HG02938 (cell line): ENCODE measurements around the gene PHKB.

ENCODE experiments used
- ATAC-seq: cut with Tn5 transposase; IDR thresholded peaks from one replicate; pipeline ENCODE4 v1.9.1; 2021; ENCODE audit warnings: mild to moderate bottlenecking, moderate library complexity; ENCODE audit not compliant: unreplicated experiment

PHKB gene

DNA sequence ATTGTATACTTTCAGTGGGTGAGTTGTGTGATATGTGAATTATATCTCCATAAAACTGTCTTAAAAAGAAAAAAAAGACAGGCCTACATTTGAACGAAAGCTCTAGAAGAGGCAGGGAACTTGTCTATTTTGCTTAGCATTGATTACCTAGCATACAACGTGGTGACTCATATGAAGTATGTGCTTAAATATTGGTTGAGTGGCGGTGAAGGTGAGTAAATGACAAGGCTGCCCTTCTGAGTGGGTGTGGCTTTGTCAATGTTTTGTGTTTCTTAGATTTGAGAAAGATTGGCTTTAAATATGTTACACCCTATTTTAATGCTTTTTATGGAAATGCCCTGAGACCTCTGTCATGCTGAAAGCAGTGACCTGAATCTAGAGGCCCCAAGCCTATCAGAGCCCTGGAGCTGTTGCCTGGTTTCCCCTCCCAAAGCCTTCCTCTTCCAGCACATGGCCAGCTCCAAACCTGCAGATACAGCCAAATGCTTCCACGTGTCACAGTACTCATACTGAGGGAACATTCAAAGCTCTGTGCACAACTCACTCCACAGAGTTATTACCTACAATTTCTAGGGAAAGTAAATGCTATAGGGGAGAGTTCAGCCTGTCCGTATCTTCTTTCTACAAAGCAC is 260.0 kb downstream of the PHKB start:
- no peak for ATAC-seq

DNA sequence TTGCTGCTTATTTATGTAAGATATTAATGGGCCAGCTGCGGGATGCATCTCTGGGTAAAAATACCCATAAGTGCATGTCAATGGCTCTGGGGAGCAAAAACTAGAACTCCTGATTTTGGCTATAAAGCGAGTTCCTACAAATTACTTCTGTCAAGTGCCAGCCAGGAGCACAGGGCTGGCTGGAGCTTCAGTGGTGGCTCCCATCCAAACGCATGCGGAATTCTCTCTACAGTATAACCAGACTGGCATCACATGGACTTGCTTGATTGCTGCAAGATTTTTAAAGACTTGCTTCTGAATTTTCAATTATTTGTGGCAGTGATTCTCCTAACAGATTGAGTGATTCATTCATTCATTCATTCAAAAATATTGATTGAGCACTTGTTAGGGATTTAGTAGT is 260.9 kb downstream of the PHKB start:
- ATAC-seq: no peak

DNA sequence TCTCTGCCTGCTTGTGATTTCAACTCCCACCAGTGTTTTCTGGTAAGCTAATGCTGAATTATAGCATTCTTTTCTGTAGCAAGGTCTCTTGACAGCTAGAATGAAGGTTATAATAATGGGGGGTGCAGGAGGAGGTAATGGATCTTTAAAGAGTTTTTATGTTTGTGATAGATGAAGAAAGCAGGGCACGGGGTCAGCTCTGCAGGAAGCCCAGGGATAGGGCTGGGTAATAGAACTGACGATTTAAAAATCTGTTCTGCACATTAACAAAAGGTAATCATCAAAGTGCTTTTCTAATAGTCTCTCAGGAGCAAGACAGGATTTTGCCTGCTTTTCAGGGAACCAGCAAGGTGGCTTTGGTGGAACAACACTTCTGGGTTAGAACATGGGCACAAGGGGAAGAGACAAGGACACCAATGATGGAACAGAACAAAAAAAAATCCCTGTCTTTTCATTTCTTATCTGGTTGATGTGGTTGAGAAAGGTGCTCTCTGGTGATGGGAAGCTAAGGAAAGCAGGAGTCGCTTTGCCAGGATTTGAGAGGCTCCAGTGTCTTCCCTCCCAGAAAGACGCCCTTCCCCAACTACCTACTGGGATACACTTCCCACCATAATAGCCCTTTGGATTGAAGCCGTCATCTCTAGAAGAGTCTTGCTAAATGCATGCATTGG is 263.1 kb downstream of the PHKB start:
- no peak for ATAC-seq

- ATAC-seq: no peak
These were observed 264.1 kb downstream of the PHKB start for GRCh38 chr16:47725188-47725695.

DNA sequence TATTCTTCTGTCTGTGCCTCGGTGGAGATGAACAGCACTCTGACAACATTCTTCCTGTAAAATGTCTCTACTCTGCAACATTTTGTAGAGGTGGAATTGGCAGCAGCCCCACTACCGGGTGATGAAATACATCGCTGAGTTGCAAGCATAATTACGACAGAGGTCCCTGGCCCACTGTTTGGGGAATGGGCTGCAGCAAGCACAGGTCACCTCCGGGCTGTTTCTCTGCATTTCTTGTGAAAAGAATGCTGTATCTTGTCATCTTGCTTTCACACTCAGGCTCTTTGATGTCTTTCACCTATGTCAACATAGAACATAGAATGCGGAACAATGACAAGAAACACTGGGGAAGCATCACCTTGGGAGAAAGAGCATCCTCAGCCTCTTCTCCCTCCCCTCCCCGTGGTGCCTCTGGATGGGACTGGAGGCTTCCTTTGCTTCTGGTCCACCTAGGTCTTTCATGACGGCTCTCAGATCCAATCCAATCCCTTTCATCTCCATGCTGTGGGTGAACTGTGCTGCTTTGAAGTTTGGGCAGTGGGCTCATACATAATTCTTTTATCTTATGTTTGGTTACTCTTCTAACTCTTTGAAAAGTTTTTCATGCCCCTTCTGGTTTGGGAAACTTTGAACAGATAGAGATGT is 265.0 kb downstream of the PHKB start:
- ATAC-seq: no peak

DNA sequence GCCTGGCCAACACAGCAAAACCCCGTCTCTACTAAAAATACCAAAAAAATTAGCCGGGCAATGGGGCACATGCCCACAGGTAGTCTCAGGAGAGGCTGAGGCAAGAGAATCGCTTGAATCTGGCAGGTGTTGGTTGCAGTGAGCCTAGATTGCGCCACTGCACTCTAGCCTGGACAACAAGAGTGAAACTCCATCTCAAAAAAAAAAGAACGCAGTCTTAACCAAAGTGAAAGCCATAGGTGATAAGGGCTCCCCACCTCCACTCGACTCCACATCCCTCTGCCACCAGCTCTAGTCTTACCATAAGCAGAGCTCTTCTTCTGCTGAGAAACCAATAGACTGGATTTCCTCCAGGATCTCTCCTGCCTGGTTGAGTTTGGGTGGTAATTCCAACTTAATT is 266.0 kb downstream of the PHKB start:
- ATAC-seq: no peak

- ATAC-seq: no peak
These were observed 267.1 kb downstream of the PHKB start for GRCh38 chr16:47728205-47728604.

GRCh38 chr16:47729701-47730100 is 268.6 kb downstream of the PHKB start:
- no peak for ATAC-seq

DNA sequence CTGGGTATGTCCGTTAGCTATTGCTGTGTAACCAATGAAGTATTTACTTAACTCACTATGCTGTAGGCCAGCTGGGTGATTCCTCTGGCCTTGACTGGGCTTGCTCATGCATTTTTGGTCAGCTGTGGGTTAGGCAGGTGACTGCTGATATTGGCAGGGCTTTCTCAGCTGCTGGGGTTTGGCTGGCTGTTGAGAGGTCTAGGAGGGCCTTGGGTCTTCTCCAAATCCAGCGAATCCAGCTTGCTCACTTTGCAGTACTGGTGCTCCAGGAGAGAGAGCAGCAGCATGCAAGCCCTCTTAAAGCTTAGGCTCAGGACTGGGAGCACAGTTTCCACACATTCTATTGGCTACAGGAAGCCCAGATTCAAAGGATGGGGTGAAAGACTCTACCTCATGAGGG is 270.1 kb downstream of the PHKB start:
- no peak for ATAC-seq

- ATAC-seq: no peak
These were observed 271.0 kb downstream of the PHKB start for GRCh38 chr16:47732122-47732521.

- no peak for ATAC-seq
These were observed 271.5 kb downstream of the PHKB start for GRCh38 chr16:47732523-47733111.

DNA sequence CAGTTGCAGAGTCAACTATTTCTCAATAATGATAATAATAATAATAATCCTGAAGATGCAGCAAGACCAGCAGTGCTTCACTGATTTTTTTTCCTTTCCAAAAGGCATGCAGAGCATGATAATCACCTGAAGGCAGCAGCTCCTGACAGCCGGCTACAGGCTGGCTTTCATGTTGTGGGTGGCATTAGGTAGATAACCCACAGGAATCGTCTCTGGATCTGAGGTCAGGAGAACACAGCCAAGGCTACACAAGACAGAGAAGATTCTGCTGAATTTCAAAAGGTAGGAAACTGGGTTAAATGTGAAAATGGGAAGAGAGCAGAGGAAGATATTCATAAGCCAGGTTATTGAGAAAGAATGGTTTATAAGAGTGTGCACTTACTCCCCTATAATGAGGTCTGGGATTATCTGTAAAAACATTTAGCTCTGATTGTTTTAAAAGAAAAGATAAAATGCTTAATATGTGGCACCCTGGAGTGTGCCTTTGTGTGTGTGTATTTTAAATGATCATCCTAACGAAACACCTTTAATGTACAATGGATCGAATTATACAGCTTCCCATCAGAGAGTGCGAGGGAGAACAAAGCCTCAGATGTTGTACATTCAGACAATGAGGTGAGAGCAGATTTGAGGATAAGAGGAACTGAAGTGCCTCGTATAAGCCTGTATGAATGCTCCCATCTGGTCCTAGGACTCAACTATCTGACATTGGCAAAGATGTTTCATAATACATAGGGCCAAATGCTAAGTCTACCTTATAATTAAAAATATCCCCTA is 273.1 kb downstream of the PHKB start:
- no peak for ATAC-seq

GRCh38 chr16:47734987-47735594 is 274.0 kb downstream of the PHKB start:
- no peak for ATAC-seq

DNA sequence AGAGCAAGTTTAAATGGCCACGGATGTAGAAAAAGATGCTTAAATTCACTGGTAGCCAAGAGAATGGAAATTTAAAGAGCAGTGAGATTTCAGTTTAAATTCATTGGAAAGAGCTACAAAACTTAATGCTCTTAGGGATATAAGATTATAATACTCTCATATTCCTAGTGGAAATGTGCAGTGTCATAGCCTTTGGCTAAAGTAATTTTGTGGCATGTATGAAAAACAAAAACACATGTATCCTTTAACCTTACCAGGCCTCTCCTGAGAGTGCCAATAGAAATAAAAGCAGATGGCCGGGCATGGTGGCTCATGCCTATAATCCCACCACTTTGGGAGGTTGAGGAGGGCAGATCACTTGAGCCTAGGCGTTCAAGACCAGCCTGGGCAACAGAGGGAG is 289.2 kb downstream of the PHKB start:
- no peak for ATAC-seq
